Measurements from ENCODE around the gene HDAC5. TPM values are rescaled to one million over a fixed set of nuclear protein-coding genes. Genes with fewer than 3 reads are reported as not detected.

HDAC5 gene
- total and polyA plus RNA-seq, 2 of the 8 experiments (the other 6 are each of a cell fraction or from before 2014, with no cell fraction given) = 48.5 to 54.4 TPM

- TF ChIP-seq RBBP5 (IDR thresholded peaks at IDR 0.05; ENCODE audit: borderline replicate concordance, low read depth, low read length) (no peak), TBP (IDR thresholded peaks at IDR 0.05; ENCODE audit: low read depth, low read length) (no peak), SRF (IDR thresholded peaks at IDR 0.05; ENCODE audit: low read depth, low read length) (no peak), CBX8 (IDR thresholded peaks at IDR 0.05; ENCODE audit: borderline replicate concordance, low read depth, low read length) (no peak), ATF3 (IDR thresholded peaks at IDR 0.05; ENCODE audit: insufficient read depth, low read depth, low read length) (no peak), HDAC6 (IDR thresholded peaks at IDR 0.05; ENCODE audit: low read depth, low read length) (no peak), ATF2 (IDR thresholded peaks at IDR 0.05; ENCODE audit: low read length) (no peak), PHF8 (conservative IDR thresholded peaks at IDR 0.05; ENCODE audit: low read depth, low read length) (no peak)
Measured at GRCh38 chr17:44119798-44120197, 3.6 kb downstream of the HDAC5 start (continued).

All from H1 (cell line).